WI38 (cell line): ENCODE results near the gene CSNK1G3.

Source experiments
- H3K4me3 ChIP-seq: 2 replicates; pipeline ENCODE4 v1.5.1; 2011; ENCODE audit warnings: low read depth, mild to moderate bottlenecking, control low read depth, low read length
- TF ChIP-seq, protein P1 (sequence below): IDR thresholded peaks from 2 replicates; pipeline ENCODE4 v1.5.1; 2012; ENCODE audit warnings: low read depth, mild to moderate bottlenecking, control low read depth, low read length

CSNK1G3 gene

GRCh38 chr5:123540534-123540933 lies 28.6 kb downstream of the CSNK1G3 start:
- no peak overlapping the region for H3K4me3 ChIP-seq
- TF ChIP-seq, protein P1, sequence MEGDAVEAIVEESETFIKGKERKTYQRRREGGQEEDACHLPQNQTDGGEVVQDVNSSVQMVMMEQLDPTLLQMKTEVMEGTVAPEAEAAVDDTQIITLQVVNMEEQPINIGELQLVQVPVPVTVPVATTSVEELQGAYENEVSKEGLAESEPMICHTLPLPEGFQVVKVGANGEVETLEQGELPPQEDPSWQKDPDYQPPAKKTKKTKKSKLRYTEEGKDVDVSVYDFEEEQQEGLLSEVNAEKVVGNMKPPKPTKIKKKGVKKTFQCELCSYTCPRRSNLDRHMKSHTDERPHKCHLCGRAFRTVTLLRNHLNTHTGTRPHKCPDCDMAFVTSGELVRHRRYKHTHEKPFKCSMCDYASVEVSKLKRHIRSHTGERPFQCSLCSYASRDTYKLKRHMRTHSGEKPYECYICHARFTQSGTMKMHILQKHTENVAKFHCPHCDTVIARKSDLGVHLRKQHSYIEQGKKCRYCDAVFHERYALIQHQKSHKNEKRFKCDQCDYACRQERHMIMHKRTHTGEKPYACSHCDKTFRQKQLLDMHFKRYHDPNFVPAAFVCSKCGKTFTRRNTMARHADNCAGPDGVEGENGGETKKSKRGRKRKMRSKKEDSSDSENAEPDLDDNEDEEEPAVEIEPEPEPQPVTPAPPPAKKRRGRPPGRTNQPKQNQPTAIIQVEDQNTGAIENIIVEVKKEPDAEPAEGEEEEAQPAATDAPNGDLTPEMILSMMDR: no peak

DNA sequence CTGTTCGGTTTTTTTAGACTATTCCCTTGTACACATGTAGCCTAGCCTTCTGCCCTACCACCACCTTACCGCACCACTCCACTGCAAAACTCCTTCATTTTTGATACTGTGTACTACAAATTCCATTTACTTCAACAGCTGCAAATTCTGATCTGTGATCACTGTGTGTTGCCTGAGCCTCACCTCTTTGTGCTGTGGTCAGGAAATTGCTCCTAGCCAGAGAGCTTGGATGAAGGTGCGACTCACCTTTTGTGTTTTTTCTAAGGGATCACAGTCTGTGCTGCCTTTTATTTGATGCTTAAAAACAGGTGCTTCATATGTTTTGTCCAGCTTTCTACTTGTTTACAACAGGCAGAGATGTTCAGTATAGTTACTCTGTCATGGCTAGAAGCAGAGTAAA lies 31.5 kb downstream of the CSNK1G3 start:
- H3K4me3 ChIP-seq: no peak overlapping the region
- TF ChIP-seq, protein P1: no peak

DNA sequence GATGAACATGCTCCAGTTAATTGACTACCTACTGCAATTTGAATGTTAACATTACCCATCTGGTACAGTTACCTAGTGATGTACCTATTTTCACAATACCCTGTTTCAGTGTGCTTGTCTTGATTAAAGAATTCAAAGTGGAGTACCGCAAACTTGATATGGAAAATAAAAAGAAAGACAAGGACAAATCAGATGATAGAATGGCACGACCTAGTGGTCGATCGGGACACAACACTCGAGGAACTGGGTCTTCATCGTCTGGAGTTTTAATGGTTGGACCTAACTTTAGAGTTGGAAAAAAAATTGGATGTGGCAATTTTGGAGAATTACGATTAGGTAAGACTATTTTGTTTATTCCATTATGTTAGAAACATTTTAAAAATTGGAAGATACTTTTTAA lies 33.5 kb downstream of the CSNK1G3 start:
- H3K4me3 ChIP-seq: no peak overlapping the region
- TF ChIP-seq, protein P1: peak; percentile 28; the same call in 1 of the 2 replicates

DNA sequence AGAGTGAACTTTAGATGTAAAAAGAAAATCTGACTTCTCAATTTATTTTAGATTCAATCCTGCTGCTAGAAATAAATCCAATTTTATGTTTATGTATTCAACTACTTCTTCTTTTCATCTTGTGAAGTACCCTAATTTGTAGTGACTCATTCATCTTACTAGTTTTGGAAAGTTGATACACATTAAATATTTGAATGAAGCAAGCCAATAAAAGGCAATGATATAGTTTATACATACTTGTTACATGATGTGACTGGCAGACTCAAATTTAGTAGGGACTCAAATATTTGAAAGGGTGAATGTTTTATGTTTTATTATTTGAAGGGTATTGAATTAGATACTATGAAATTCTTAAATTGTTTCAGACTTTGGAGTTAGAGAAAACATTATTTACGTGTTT lies 34.7 kb downstream of the CSNK1G3 start:
- no peak overlapping the region for H3K4me3 ChIP-seq
- TF ChIP-seq, protein P1: no peak

DNA sequence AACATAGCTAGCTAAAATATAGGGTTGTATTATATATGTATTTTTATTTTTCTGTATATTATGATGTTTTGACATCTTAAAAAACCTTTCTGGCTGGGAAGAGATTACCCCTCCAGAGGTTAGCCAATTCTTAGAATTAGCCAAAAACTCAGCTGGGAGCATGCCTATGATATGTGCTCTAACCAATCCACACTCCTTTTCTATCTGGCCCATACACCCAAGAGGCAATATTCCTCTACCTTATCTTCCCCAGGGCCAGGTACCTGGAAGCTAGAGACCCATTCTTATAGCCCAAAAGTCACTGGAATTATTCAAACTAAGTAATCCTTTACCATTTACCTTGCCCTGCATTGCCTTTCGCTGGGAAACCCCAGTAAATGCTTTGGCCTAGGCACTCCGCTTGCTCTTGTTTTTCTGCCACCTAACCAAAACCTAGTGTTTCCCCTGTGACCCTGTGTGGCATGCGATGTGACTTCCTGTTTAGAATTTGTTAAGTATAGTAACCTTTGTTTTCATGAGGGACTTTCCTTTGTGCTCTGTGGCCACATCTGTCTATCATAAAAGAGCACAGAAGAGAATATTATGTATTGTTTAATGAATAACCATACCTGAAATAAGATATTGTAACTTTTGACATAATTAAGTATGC lies 37.4 kb downstream of the CSNK1G3 start:
- H3K4me3 ChIP-seq: no peak overlapping the region
- TF ChIP-seq, protein P1: no peak

- TF ChIP-seq, protein P1: no peak
- H3K4me3 ChIP-seq: no peak overlapping the region
Measured at GRCh38 chr5:123554601-123555000, 42.6 kb downstream of the CSNK1G3 start.

- TF ChIP-seq, protein P1: no peak
- H3K4me3 ChIP-seq: no peak overlapping the region
Measured at GRCh38 chr5:123557907-123558306, 45.9 kb downstream of the CSNK1G3 start.
